ENCODE measurements around the gene VSIG10L.

DNA sequence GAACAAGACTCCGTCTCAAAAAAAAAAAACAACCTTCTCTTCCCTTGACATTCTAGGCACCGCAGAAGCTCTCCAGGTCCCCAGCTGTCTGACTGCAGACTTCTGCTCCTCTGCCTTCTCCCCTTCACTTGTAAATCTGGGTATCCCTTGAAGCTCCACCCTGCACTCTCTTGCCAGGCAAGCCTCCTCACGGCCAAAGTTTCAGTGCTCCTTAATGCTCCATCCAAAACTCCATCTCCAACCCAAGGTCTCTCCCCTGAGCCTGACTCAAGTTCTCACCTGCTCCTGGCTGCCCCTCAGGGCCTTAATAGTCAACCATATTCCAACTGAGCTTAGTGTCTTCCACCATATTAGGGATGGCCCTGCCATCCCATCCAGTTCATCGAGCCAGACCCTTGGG lies 28.3 kb upstream of the VSIG10L start:
- TF ChIP-seq, protein P1, sequence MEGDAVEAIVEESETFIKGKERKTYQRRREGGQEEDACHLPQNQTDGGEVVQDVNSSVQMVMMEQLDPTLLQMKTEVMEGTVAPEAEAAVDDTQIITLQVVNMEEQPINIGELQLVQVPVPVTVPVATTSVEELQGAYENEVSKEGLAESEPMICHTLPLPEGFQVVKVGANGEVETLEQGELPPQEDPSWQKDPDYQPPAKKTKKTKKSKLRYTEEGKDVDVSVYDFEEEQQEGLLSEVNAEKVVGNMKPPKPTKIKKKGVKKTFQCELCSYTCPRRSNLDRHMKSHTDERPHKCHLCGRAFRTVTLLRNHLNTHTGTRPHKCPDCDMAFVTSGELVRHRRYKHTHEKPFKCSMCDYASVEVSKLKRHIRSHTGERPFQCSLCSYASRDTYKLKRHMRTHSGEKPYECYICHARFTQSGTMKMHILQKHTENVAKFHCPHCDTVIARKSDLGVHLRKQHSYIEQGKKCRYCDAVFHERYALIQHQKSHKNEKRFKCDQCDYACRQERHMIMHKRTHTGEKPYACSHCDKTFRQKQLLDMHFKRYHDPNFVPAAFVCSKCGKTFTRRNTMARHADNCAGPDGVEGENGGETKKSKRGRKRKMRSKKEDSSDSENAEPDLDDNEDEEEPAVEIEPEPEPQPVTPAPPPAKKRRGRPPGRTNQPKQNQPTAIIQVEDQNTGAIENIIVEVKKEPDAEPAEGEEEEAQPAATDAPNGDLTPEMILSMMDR (IDR thresholded peaks at IDR 0.05 in 4 of 5, conservative IDR thresholded peaks at IDR 0.05 in 1 of 5), result no peak
- no peak for TF ChIP-seq POLR2A (IDR thresholded peaks at IDR 0.05)
